Measurements from ENCODE around the gene ZNG1B.
"Not testable (repeated sequence)": the region's sequence is repeated elsewhere in the genome, so short reads cannot be mapped to it uniquely, and the experiment has no call there.

Gene ZNG1B

DNA sequence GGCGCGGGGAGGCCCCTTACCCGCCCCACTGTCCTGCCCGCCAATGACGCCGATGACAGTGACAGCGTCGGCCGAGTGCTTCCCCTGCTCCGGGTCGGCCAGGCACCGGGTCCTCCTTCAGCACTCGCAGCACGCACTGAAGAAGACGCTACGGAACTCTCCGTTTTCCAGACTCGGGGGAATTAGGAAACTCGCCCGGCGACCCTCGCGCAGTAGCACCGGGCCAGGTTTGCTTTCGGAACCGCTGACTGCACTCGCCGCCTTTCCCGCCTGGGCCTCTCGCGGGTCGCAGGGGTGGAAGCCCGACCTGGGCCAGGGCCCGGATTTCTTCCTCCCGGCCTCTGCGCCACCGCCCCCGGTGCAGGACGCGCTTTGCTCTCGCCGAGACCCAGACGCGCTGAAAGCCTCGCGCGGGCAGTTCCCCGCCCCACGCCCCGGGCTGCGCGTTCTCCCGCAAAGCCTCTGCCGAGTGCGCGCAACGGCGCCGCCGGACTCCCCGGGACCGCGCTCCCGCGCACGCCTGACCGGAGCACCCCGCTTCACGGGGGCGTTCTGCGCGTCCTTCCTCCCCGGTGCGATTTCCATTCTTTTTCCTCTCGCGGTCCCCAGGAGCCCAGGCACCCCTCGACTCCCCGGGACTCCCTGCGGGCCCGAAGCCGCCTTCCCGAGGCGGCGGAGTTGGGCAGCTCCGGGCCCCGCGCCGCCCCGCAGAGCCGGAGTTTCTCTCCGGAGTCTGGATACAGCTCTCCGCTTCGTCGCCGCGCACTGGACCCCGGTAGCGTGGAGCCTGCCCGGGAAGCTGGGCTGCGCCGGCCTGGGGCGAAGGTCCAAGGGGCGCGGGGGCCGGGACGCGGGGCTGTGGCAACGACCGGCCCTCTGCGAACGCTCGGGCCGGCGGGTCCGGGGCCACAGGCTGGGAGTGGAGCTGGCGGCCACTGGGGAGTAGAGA lies 65.9 kb downstream of the ZNG1B start:
- peak; percentile 37 to 44 for DNase-seq

DNA sequence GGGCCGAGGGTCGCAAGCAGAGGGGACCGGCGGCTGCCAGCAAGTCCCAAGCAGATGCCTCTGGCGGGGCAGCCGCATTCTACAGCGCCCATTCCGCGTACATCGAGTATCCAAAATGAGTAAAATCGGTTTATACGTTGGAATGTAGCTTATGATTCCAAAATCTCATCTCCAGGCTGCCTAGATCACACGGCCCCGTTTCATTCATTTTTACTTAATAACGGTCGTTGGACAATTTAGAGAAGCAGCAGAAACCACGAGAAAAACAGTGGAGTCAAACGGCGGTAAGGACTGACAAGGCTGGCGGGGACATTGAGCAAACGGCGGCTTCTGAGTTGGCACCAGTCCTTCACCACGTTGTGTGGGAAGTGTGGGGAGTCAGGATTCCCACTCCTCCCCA lies 66.6 kb downstream of the ZNG1B start:
- DNase-seq: peak; percentile 22 to 24

DNA sequence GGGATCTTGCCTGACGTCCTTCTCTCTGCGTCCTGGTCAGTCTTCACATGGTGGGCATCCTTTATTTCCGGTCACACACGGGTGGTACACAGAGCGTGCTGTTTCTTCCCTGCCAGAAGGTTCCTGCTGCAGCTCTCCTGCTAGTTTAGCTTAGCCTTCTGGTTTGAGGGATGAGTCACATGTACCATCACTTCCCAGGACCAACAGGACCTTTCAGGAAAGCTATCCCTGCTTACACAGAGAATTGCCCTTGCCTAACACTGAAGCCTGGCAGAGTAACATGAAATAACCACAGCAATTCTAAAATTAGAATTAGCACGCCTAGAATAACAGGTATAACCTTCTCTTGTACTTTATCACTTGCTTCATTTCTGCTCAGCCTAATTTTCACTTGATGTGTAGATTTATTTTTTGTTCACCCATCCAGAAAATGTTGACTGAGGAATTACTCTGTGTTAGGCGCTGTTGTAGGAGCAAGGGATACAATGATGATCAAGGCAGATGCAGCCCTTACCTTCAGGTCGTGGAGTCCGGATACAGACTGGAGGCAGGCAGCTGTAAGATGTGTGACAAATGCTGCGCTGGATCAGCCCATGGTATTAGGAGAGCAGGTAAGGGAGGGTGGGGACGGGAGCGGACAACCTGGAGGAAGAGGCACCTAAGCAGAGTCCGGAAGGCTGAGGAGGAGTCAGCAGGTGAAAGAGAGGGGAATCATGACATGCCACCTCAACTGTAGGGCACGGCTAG lies 70.1 kb downstream of the ZNG1B start:
- not testable (repeated sequence) for DNase-seq

DNA sequence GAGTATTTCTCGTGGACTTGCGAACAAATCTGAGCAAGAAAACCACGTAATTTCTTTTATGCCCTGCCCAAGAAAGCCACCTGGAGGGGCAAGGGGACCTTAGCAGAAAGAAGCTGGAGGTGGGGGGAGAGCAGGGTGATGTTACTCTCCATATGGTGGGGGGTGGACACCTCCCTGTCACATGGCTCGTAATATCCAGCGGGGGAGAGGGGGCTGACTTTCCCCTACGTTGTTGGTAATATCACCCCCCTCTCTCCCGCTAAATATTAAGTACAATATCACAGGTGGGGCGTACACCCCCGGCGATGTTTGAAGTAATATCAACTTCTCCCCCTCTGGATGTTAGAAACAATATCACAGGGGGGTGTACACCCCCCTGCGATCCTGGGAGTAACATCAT lies 70.7 kb downstream of the ZNG1B start:
- DNase-seq: not testable (repeated sequence)

DNA sequence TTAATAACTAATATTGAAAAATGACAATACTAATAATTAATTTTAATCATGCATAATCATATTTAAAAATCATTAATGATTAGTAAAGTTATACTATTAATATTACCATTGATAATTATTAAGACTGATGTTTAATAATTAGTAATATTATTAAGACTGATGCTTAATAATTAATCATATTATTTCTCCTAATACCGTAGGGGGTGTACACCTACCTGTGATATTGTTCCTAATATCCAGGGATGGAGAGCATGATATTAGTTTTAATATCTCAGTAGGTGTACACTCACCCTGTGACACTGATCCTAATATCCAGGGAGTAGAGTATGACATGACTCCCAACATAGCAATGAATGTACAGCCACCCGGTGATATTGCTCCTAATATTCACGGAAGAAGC lies 73.4 kb downstream of the ZNG1B start:
- DNase-seq: not testable (repeated sequence)

DNA sequence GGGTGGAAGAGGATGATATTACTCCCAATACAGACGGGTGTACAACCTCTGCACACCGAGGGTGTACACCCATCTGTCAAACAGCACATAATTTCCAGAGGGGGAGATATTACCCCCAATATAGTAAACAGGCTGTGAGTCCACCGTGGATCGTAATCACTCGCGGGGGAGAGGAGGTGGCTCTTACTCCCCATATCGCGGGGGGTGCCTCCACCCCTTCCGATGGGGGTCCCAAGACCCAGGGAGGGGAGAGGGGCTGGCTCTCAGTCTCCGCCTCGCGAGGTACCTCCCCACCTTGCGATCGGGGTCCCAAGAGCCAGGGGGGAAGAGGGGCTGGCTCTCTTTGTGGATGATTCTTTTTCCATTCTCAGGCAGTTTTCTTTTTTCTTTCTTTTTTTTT lies 74.4 kb downstream of the ZNG1B start:
- DNase-seq: not testable (repeated sequence)

DNA sequence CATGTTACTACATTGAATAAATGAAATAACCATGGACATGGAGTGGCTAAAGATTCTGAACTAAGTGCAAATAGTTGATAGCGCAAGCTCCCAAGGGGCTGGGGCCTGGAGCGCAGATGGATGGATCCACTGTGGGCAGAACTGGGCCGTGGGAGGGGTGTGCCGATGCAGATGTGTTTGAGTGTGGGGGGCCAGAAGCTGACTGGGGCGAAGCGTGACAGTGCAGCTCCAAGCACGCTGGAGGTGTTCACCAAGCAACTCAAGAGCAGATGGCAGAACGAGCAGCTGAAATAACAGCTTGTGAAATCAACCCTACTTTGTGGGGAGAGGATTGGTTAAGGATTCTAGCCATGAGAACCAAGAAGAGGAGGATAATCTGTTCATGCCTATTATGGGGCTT lies 78.0 kb downstream of the ZNG1B start:
- not testable (repeated sequence) for DNase-seq

DNA sequence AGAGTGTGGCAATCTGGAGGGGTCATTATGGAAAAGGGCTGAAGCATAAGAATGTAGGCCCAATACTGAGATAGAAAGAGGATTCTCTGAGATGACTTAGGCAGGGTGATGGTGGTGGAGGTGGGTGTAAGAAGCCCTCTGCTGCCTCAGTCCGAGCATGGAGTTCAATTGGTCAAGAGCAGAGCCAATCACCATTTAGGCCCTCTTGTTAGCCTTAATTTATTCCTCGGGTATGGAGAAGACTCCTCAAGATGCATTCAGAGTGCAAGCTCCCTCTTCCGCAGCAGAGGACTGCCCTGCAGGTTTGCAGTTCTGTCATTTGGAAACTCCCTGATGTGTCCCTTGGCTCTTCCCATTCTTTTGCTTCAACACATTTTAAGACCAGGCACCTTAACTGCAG lies 78.5 kb downstream of the ZNG1B start:
- DNase-seq: not testable (repeated sequence)

DNA sequence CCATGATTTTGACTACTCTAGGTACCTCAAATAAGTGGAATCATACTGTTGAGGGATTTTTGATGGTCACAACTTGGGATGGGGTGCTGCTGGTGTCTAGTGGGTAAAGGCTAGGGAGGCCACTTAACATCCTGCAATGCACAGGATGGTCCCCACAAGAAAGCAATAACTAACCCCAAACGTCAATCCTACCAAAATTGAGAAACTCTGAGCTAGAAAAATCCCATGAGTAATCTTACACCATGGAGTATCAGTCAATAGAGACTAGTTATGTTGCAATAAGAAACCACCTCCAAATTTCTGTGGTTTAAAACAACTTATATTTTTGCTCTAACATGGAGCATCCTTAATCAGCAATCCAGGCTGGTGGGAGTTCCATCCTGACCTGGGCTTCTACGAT lies 79.5 kb downstream of the ZNG1B start:
- DNase-seq: not testable (repeated sequence)

DNA sequence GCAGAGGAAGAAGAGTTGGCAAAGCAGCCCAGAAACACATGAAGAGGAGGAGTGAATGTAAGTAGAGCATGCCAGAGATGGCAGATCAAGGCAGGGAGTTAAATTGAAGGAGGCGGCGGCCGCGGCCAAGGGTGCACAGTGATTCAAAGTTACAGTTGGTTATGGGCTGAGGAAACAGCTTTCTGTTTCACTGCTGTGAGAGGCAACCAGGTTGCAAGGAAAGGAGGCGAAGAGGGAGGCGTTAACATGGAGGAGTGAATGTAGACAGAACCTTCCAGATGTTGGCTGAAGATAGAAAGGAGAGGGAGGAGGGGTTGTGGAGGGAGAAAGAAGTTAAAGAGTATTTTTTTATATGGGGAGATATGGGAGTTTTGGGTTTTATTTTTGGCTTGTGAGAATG lies 83.3 kb downstream of the ZNG1B start:
- not testable (repeated sequence) for DNase-seq

DNA sequence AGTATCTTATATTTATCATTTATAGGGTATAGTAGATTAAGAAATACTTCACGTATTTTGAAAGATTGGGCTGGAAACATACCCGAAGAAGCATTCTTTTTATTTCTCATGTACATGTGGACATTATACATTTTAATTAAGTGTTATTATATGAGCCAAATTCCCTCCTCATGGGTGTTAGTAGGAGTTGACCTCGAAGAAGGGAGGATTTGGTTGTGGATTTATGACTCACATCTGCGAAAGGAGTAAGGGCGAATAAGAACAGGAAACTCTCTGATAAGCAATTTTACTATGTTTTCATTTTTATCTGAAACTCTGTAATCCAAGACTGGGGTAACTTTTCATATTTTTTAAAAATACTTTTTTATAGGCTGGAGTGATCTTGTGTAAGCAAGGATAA lies 84.0 kb downstream of the ZNG1B start:
- not testable (repeated sequence) for DNase-seq

DNA sequence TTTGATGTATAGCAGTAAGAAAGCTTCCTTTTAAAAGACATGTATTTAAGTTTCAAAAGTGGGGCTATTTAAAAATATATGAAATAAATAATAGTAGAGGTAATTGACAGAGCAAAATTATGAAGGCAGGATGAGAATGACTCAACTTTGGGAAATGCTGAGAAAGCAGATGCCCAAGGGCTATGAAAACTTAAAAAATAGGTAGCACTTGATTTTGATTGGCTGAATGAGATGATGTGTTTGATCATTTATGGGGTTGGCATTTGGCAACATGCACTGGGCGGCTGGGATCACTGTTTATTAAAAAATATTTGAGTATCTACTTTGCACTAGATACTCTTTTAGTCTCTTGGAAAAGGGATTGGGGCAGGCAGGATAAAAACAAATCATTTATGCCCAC lies 87.5 kb downstream of the ZNG1B start:
- not testable (repeated sequence) for DNase-seq

DNA sequence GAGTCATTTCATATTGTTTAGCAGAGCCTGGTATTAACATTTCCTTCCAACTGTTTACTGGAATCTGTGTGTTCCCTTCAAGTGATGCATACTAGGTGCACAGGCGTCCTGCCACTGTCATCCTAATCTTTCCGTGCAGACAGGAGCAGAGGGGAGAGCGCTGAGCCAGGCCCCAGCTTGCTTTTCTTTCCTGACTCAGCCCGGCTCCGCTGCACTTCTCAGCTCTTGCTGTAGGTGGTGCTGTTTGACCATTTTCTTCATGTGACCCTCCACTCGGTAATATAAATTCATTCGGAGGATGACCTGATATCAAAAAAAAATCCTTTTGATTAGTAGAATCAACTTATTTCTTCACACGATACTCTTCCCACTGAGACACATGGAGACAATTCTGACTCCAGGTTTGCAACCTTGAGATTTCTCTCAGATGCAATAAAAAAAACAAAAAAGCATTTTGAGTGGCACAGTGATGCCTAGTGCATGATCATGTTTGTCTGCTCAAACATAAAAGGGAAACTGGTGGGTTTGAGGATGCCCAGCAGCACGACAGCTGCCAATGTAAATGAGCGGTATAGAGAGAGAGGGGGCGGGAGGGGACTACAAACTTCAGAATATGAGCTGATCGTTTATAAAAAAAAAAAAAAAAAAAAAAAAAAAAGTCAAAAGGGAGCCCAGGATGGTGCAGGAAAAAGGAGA lies 90.0 kb downstream of the ZNG1B start:
- DNase-seq: not testable (repeated sequence)

DNA sequence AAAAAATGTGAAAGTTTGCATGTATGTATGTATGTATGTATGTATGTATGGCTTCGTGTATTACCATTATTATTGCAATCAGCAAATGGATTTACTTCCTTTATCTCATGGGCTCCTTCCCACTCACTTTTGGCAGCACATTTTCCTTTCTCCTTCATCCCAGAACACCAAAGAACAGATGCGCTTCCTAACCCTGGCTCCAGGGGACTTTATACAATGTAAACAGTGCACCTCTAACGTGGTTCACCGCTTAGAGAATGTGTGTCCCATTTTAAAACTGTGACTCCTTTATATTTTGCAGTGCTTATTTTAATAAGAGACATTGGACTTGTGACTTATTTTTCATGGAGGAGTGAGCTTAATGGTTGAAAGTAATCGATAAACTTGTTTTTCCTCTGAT lies 90.6 kb downstream of the ZNG1B start:
- not testable (repeated sequence) for DNase-seq

DNA sequence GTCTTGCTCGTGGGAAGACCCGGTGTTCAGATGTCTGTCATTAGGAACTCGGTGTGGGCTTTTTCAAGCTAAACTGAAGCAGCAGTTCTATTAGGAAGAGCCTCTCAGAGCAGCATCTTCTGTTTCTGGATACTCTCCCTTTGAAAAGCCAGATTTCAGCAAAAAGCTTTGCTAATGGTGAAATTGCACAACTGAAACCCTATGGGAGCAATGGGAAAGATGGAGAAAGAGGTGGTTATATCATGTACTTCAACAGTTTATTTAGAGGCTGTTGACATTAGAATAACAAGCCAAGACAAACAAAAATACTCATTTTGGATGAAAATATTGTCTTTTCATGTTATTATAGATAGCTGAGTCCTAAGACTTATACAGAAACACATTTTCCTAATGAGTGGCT lies 91.4 kb downstream of the ZNG1B start:
- not testable (repeated sequence) for DNase-seq

DNA sequence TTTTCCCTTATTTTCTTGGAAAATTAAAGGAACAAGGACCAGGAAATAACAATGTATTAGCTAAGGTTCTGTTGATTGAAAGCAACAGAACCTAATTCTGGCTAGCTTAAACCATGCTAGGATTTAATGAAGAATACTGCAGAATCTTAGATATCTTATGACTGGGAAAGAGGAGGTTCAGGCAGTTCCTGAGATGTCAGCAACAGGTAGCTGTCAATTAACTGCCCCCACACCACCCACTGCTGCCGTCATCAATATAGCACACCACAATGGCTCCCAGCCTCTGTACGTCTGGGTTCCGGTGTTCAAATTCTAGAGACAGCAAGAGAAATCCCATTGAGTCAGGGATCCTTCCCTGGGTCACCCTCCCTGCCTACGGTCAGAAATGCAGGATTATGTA lies 95.5 kb downstream of the ZNG1B start:
- DNase-seq: not testable (repeated sequence)

DNA sequence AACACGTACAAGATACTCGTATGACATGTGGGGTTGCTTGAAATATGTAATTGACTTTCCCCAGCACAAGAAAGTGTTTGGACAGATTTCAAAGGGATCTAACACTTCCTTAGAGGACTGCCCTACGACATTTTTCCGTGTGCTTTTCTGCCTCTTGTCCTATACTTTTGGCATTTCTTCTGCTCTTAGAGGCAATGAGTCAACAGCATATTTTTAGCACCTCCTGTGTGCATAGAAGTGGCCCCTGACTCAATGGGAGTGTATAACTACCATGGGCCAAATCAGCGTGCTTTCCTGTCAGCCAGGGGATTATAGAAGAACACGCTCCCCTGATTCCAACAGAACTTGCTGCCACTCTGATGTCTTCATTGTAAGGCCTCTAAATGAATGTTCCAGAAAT lies 99.1 kb downstream of the ZNG1B start:
- DNase-seq: not testable (repeated sequence)

DNA sequence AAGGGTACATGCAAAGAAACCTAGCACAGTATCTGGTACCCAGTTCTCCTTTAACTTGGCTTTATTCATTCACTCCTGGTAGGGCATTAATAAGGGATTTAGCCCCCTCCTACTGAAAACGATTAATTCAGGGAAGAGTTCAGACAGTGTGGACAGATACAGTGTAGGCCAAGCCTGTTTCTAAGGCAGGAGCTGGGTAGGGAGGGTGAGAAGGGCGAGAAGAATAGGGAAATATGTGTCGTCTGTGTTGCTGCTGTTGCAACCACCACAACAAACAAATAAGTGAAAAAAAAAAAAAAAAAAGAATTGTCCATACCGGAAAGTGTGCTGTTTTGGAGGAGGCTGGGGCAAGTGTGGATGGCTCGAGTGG lies 103.3 kb downstream of the ZNG1B start:
- DNase-seq: not testable (repeated sequence)

DNA sequence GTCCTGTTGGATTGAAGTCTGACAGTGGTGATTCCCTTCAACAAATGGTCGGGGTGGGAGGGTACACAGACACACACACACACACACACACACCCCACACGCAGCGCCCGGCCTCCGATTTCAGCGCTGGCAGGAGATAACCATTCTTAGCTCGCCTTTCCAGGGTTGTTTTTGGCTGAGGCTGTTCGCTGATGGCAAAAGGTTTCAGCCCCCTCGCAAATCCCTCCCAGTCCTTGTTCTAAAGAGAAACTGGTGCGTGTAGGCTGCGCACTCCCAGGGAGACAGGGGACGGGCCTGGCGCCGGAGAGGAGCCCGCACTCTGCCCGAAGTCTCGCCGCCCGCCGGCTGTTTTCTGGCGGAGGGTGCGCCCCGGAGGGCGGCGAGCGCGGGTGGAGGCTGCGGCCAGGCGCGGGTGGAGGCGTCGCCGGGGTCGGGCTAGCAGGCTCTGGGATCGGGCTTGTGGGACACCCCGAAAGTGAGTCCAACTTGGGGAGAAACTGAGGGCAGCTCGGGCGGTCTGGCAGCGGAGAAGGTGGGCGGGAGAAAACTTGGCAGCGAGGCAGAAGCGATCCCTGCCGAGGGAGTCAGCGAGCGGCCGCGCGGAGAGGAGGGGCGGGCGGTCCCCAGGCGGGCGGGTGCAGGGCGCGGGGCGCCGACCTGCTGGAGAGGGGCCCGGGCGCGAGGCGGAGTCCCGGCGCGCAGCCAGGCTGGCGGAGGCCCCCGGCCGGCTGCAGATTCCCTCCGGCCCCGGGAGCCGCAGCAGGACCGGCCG lies 103.9 kb downstream of the ZNG1B start:
- DNase-seq: peak; percentile 2 to 11

DNA sequence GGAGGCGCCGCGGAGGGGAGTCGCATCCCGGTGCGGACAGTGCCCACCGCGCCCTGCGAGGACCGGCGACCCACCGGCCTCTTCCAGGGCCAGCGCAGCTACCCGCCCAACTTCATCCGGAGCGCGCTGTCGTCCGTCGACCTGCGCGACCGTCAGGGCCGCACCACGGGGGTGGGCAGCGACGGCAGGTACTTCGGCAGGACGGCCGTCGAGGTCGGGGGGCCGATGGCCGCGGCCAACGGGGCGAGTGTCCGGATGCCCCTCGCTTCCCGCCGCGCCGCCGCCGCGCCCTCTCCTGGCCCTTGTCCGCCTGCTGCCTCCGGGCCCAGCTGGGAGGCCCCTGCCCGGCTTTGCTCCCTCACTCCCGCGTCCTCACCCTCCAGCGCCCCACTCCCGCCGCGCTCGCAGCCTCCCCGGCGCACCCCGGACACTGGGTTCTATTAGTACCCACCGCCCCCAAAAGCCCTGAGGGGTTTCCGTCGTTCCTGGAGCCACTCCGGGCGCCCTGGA lies 104.5 kb downstream of the ZNG1B start:
- DNase-seq: peak; percentile 0

DNA sequence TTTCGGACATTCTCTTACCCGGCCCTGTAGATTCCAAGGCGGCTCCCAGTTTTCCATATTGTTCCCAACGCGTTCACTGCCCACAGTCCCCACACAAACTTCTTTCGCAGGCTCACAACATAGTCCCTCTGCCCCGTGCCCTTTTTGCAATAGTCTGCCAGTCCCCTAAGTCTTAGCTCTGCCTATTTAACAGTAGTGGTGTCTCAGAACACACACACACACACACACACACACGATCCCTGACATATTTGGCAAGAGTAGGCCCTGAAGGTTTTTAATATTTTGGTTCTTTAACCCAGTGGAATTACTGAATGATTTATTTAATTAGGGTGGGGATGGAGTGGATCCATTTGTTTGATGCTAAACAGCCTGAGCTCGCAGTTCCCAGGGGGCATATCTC lies 105.0 kb downstream of the ZNG1B start:
- DNase-seq: not testable (repeated sequence)
